GM23338 (cell line): ENCODE results near the gene DNAJC4. TPM values are rescaled to one million over a fixed set of nuclear protein-coding genes. Genes with fewer than 3 reads are reported as not detected.

Experiments used
- ATAC-seq: fragments of 200-7000 bp; cut with Tn5 transposase; 3 replicates; pipeline ENCODE4 v1.9.1; 2020
- DNase-seq: peaks from one replicate; pipeline ENCODE4 v3.0.0-alpha.2; 2015; ENCODE audit warnings: low spot score
- H2AFZ ChIP-seq: fragments of 200-600 bp; sonication (generic); 2 replicates; pipeline ENCODE4 v1.8.0; 2016; ENCODE audit warnings: antibody characterized with exemption, mild to moderate bottlenecking, moderate library complexity
- H3F3A ChIP-seq: fragments of 200-600 bp; sonication (generic); replicated peaks from 2 replicates; pipeline ENCODE4 v1.8.0; 2017; ENCODE audit warnings: antibody characterized with exemption, mixed run types, low read depth
- H3K27ac ChIP-seq: fragments of 200-600 bp; sonication (generic); 2 replicates; pipeline ENCODE4 v1.6.1; 2016; ENCODE audit warnings: low read depth
- H3K27me3 ChIP-seq: fragments of 200-600 bp; sonication (generic); 2 replicates; pipeline ENCODE4 v1.8.0; 2016; ENCODE audit warnings: mild to moderate bottlenecking, mixed run types, moderate library complexity; ENCODE audit not compliant: insufficient read depth
- H3K36me3 ChIP-seq: fragments of 200-600 bp; sonication (generic); 2 replicates; pipeline ENCODE4 v1.8.0; 2016; ENCODE audit warnings: mild to moderate bottlenecking; ENCODE audit not compliant: insufficient read depth
- H3K4me1 ChIP-seq: fragments of 200-600 bp; sonication (generic); 2 replicates; pipeline ENCODE4 v1.8.0; 2016; ENCODE audit warnings: mild to moderate bottlenecking, moderate library complexity; ENCODE audit not compliant: insufficient read depth
- H3K4me2 ChIP-seq: fragments of 200-600 bp; sonication (generic); 2 replicates; pipeline ENCODE4 v1.7.1; 2017; ENCODE audit warnings: mixed run types
- H3K4me3 ChIP-seq: fragments of 200-600 bp; sonication (generic); 2 replicates; pipeline ENCODE4 v1.6.1; 2016; ENCODE audit warnings: mixed run types
- H3K79me2 ChIP-seq: fragments of 200-600 bp; sonication (generic); replicated peaks from 2 replicates; pipeline ENCODE4 v1.8.0; 2017; ENCODE audit warnings: mild to moderate bottlenecking; ENCODE audit not compliant: insufficient read depth
- H3K9me2 ChIP-seq: fragments of 200-600 bp; sonication (generic); 2 replicates; pipeline ENCODE4 v1.8.0; 2017; ENCODE audit not compliant: insufficient read depth
- H4K20me1 ChIP-seq: fragments of 200-600 bp; sonication (generic); replicated peaks from 2 replicates; pipeline ENCODE4 v1.8.0; 2017; ENCODE audit warnings: mild to moderate bottlenecking; ENCODE audit not compliant: insufficient read depth
- H3K27ac Mint-ChIP-seq: 2 replicates; pipeline ENCODE4 v1.8.0; 2020; ENCODE audit warnings: inconsistent platforms, mild to moderate bottlenecking, moderate library complexity, mixed read lengths
- H3K27me3 Mint-ChIP-seq: 3 replicates; pipeline ENCODE4 v1.8.0; 2022; ENCODE audit warnings: low read depth, mild to moderate bottlenecking, moderate library complexity, mixed read lengths, inconsistent platforms; ENCODE audit not compliant: insufficient read depth, poor library complexity
- H3K36me3 Mint-ChIP-seq: 3 replicates; pipeline ENCODE4 v1.8.0; 2021; ENCODE audit warnings: low read depth, mild to moderate bottlenecking, inconsistent platforms, moderate library complexity, mixed read lengths
- H3K4me1 Mint-ChIP-seq: 3 replicates; pipeline ENCODE4 v1.8.0; 2020; ENCODE audit warnings: mild to moderate bottlenecking, inconsistent platforms, mixed read lengths
- H3K4me3 Mint-ChIP-seq: 3 replicates; pipeline ENCODE4 v1.8.0; 2021; ENCODE audit warnings: moderate library complexity, mild to moderate bottlenecking, inconsistent platforms, mixed read lengths
- H3K9me3 Mint-ChIP-seq: 3 replicates; pipeline ENCODE4 v1.8.0; 2020; ENCODE audit warnings: moderate library complexity, mild to moderate bottlenecking, inconsistent platforms, mixed read lengths
- POLR2AphosphoS5 ChIP-seq: IDR thresholded peaks from 2 replicates; pipeline ENCODE4 v1.6.1; 2016; ENCODE audit warnings: antibody characterized with exemption, low read depth
- ZNF331 ChIP-seq: fragments of 250-450 bp; sonication (Bioruptor Pico); IDR thresholded peaks from 2 replicates; pipeline ENCODE4 v1.5.0; 2020; ENCODE audit warnings: low read depth, mild to moderate bottlenecking, moderate library complexity
- ZNF462 ChIP-seq: fragments of 250-450 bp; sonication (Bioruptor Pico); IDR thresholded peaks from 2 replicates; pipeline ENCODE4 v1.5.0; 2020; ENCODE audit warnings: mild to moderate bottlenecking, moderate library complexity
- polyA plus RNA-seq: library from polyadenylated mRNA; unstranded; fragments of >200 nt; fragmentation: Nextera tagmentation; extraction: Ambion mirVana; gene quantifications from 2 replicates; pipeline ENCODE4 v1.2.1, GENCODE V29; 2016
- total RNA-seq: library from RNA; depleted of rRNA; stranded (reverse); fragments of >200 nt; shearing (Covaris generic); gene quantifications from 2 replicates; pipeline ENCODE4 v1.2.3, GENCODE V29; 2014

DNAJC4 gene
- total and polyA plus RNA-seq, 2 experiments from 2014 or later: 10.5 to 34.4 TPM

GRCh38 chr11:64180891-64181290 is 49.5 kb upstream of the DNAJC4 start (continued):
- TF ChIP-seq ZNF462 (CRISPR knock-in tag) (no peak), ZNF331 (CRISPR knock-in tag) (no peak)

GRCh38 chr11:64181506-64182411 is 48.6 kb upstream of the DNAJC4 start:
- TF ChIP-seq ZNF331 (CRISPR knock-in tag) (no peak), POLR2AphosphoS5 (peak; percentile 57)
- Histone ChIP-seq H3K4me2 (peak overlapping the region; percentile 14; the same call in 1 of the 2 replicates), H4K20me1 (peaks cover 17% of the 10 kb centered on the region), H3K27me3 (no peaks in the 10 kb centered on the region), H3K27ac (no peak overlapping the region), H3F3A (peaks cover 26% of the 10 kb centered on the region), H3K4me3 (peak overlapping the region; percentile 33), H3K79me2 (peaks cover 23% of the 10 kb centered on the region), H3K36me3 (no peaks in the 10 kb centered on the region), H2AFZ (no peak overlapping the region), H3K9me2 (no peaks in the 10 kb centered on the region), H3K4me1 (peaks cover 18% of the 10 kb centered on the region; the same call in 1 of the 2 replicates)
- Mint-ChIP-seq H3K4me3 (peak overlapping the region; percentile 46; the same call in 2 of the 3 replicates), H3K27ac (peak overlapping the region; percentile 62; the same call in 1 of the 2 replicates), H3K36me3 (peaks cover 38% of the 10 kb centered on the region), H3K9me3 (no peaks in the 10 kb centered on the region; the same call in 2 of the 3 replicates), H3K4me1 (peaks cover 33% of the 10 kb centered on the region), H3K27me3 (peaks cover 33% of the 10 kb centered on the region)
- DNase-seq: peak; percentile 83
- peak; percentile 21 for ATAC-seq
